Neural progenitor cell (in vitro differentiated cells): ENCODE measurements around the gene PHB1. TPM values are rescaled to one million over a fixed set of nuclear protein-coding genes. Genes with fewer than 3 reads are reported as not detected.

Experiments used
- DNase-seq: peaks from one replicate; pipeline ENCODE4 v3.0.0-alpha.2; 2016; ENCODE audit warnings: low spot score
- H2AFZ ChIP-seq: fragments of 200-600 bp; sonication (generic); replicated peaks from 2 replicates; pipeline ENCODE4 v1.6.1; 2016; ENCODE audit warnings: antibody characterized with exemption
- H3F3A ChIP-seq: fragments of 200-600 bp; sonication (generic); 2 replicates; pipeline ENCODE4 v1.6.1; 2016; ENCODE audit warnings: antibody characterized with exemption, low read depth
- H3K27ac ChIP-seq: fragments of 200-600 bp; sonication (generic); 2 replicates; pipeline ENCODE4 v1.5.1; 2016; ENCODE audit warnings: mild to moderate bottlenecking
- H3K27me3 ChIP-seq: fragments of 200-600 bp; sonication (generic); 2 replicates; pipeline ENCODE4 v1.6.1; 2016; ENCODE audit warnings: mild to moderate bottlenecking, moderate library complexity
- H3K36me3 ChIP-seq: fragments of 200-600 bp; sonication (generic); 2 replicates; pipeline ENCODE4 v1.5.1; 2016
- H3K4me1 ChIP-seq: fragments of 200-600 bp; sonication (generic); 2 replicates; pipeline ENCODE4 v1.6.1; 2016; ENCODE audit warnings: mixed run types
- H3K4me2 ChIP-seq: fragments of 200-600 bp; sonication (generic); 2 replicates; pipeline ENCODE4 v1.6.1; 2016
- H3K4me3 ChIP-seq: fragments of 200-600 bp; sonication (generic); 2 replicates; pipeline ENCODE4 v1.5.1; 2016
- H3K79me2 ChIP-seq: fragments of 200-600 bp; sonication (generic); 2 replicates; pipeline ENCODE4 v1.6.1; 2016; ENCODE audit warnings: low read depth
- H3K9ac ChIP-seq: fragments of 200-600 bp; sonication (generic); 2 replicates; pipeline ENCODE4 v1.6.1; 2016
- H3K9me3 ChIP-seq: fragments of 200-600 bp; sonication (generic); 2 replicates; pipeline ENCODE4 v1.5.1; 2016; ENCODE audit warnings: low read depth
- H4K20me1 ChIP-seq: fragments of 200-600 bp; sonication (generic); 2 replicates; pipeline ENCODE4 v1.6.1; 2016; ENCODE audit warnings: low read depth
- H3K27ac Mint-ChIP-seq: 3 replicates; pipeline ENCODE4 v1.8.0; 2021; ENCODE audit warnings: mixed read lengths
- H3K27me3 Mint-ChIP-seq: 2 replicates; pipeline ENCODE4 v1.8.0; 2022; ENCODE audit warnings: low read depth, mild to moderate bottlenecking, inconsistent platforms, moderate library complexity, mixed read lengths; ENCODE audit not compliant: insufficient read depth
- H3K36me3 Mint-ChIP-seq: 3 replicates; pipeline ENCODE4 v1.8.0; 2021; ENCODE audit warnings: mixed read lengths
- H3K4me1 Mint-ChIP-seq: 3 replicates; pipeline ENCODE4 v1.8.0; 2021; ENCODE audit warnings: mixed read lengths
- H3K4me3 Mint-ChIP-seq: 3 replicates; pipeline ENCODE4 v1.8.0; 2021; ENCODE audit warnings: mild to moderate bottlenecking, moderate library complexity, mixed read lengths
- H3K9me3 Mint-ChIP-seq: 3 replicates; pipeline ENCODE4 v1.8.0; 2020; ENCODE audit warnings: mixed read lengths
- CTCF ChIP-seq: fragments of 200-600 bp; sonication (generic); IDR thresholded peaks from 2 replicates; pipeline ENCODE4 v1.5.1; 2017; ENCODE audit warnings: antibody characterized with exemption, mild to moderate bottlenecking
- EZH2 ChIP-seq: fragments of 200-600 bp; sonication (generic); IDR thresholded peaks from 2 replicates; pipeline ENCODE4 v1.6.1; 2017; ENCODE audit warnings: antibody characterized with exemption, mild to moderate bottlenecking, moderate library complexity
- EZH2phosphoT487 ChIP-seq: fragments of 200-600 bp; sonication (generic); IDR thresholded peaks from 2 replicates; pipeline ENCODE4 v1.6.1; 2017; ENCODE audit warnings: antibody characterized with exemption
- total RNA-seq: library from RNA; depleted of rRNA; stranded (reverse); fragments of >200 nt; gene quantifications from 2 replicates; pipeline ENCODE4 v1.2.3, GENCODE V29; 2015; ENCODE audit warnings: low replicate concordance

Gene PHB1
- total RNA-seq, 1 donor from 2014 or later, result 126 TPM

GRCh38 chr17:49386373-49386772 is 28.3 kb downstream of the PHB1 start:
- H3K9me3 ChIP-seq, result no peaks in the 10 kb centered on the region
- Mint-ChIP-seq H3K36me3 (no peaks in the 10 kb centered on the region), H3K27me3 (peaks cover 12% of the 10 kb centered on the region), H3K27ac (no peak overlapping the region), H3K4me3 (no peak overlapping the region), H3K4me1 (peaks cover 9% of the 10 kb centered on the region), H3K9me3 (no peaks in the 10 kb centered on the region)
- H3K79me2 ChIP-seq, result no peaks in the 10 kb centered on the region
- H3K27ac ChIP-seq, result no peak overlapping the region
- H4K20me1 ChIP-seq, result no peaks in the 10 kb centered on the region
- no peak for DNase-seq
- no peak overlapping the region for H3K4me2 ChIP-seq
- H2AFZ ChIP-seq, result no peak overlapping the region
- no peak overlapping the region for H3K4me3 ChIP-seq
- H3K4me1 ChIP-seq, result no peaks in the 10 kb centered on the region
- no peaks in the 10 kb centered on the region for H3K27me3 ChIP-seq
- H3K36me3 ChIP-seq, result no peaks in the 10 kb centered on the region
- TF ChIP-seq EZH2phosphoT487 (no peak), CTCF (no peak), EZH2 (no peak)
- H3F3A ChIP-seq, result no peaks in the 10 kb centered on the region
- no peak overlapping the region for H3K9ac ChIP-seq

- no peaks in the 10 kb centered on the region for H3K9me3 ChIP-seq
- H3K4me1 ChIP-seq, result no peaks in the 10 kb centered on the region
- Mint-ChIP-seq H3K4me3 (no peak overlapping the region), H3K9me3 (no peaks in the 10 kb centered on the region), H3K27me3 (peaks cover 16% of the 10 kb centered on the region), H3K36me3 (no peaks in the 10 kb centered on the region), H3K4me1 (peaks cover 3% of the 10 kb centered on the region), H3K27ac (no peak overlapping the region)
- H3K27me3 ChIP-seq, result no peaks in the 10 kb centered on the region
- H3K27ac ChIP-seq, result no peak overlapping the region
- no peaks in the 10 kb centered on the region for H4K20me1 ChIP-seq
- no peak overlapping the region for H3K9ac ChIP-seq
- no peaks in the 10 kb centered on the region for H3K79me2 ChIP-seq
- no peak overlapping the region for H3K4me2 ChIP-seq
- H3K4me3 ChIP-seq, result no peak overlapping the region
- DNase-seq, result no peak
- no peaks in the 10 kb centered on the region for H3K36me3 ChIP-seq
- no peaks in the 10 kb centered on the region for H3F3A ChIP-seq
- TF ChIP-seq CTCF (no peak), EZH2phosphoT487 (no peak), EZH2 (no peak)
- H2AFZ ChIP-seq, result no peak overlapping the region
Measured at GRCh38 chr17:49384951-49385350, 29.7 kb downstream of the PHB1 start.

GRCh38 chr17:49383060-49383459 is 31.6 kb downstream of the PHB1 start:
- Mint-ChIP-seq H3K4me3 (no peak overlapping the region), H3K36me3 (peaks cover 3% of the 10 kb centered on the region), H3K27me3 (peaks cover 12% of the 10 kb centered on the region), H3K27ac (no peak overlapping the region), H3K9me3 (peaks cover 2% of the 10 kb centered on the region), H3K4me1 (no peaks in the 10 kb centered on the region)
- Histone ChIP-seq H4K20me1 (no peaks in the 10 kb centered on the region), H3K27ac (no peak overlapping the region), H3K4me1 (no peaks in the 10 kb centered on the region), H3K9me3 (no peaks in the 10 kb centered on the region), H3K27me3 (no peaks in the 10 kb centered on the region), H3K4me2 (no peak overlapping the region), H3K36me3 (no peaks in the 10 kb centered on the region), H2AFZ (no peak overlapping the region), H3K79me2 (no peaks in the 10 kb centered on the region), H3K4me3 (no peak overlapping the region), H3K9ac (no peak overlapping the region), H3F3A (no peaks in the 10 kb centered on the region)
- DNase-seq, result no peak
- TF ChIP-seq EZH2phosphoT487 (no peak), EZH2 (no peak)

- Histone ChIP-seq H3K4me3 (no peak overlapping the region), H2AFZ (no peak overlapping the region), H3K9ac (no peak overlapping the region), H3K27me3 (no peaks in the 10 kb centered on the region), H3K4me1 (no peaks in the 10 kb centered on the region), H3K36me3 (no peaks in the 10 kb centered on the region), H4K20me1 (no peaks in the 10 kb centered on the region), H3K9me3 (no peaks in the 10 kb centered on the region), H3K27ac (no peak overlapping the region), H3K4me2 (no peak overlapping the region), H3K79me2 (no peaks in the 10 kb centered on the region), H3F3A (no peaks in the 10 kb centered on the region)
- peaks cover 3% of the 10 kb centered on the region for H3K36me3 Mint-ChIP-seq
- no peak overlapping the region for H3K27ac Mint-ChIP-seq
- no peak for DNase-seq
- H3K4me3 Mint-ChIP-seq, result no peak overlapping the region
- H3K4me1 Mint-ChIP-seq, result no peaks in the 10 kb centered on the region
- TF ChIP-seq EZH2phosphoT487, result no peak
- peaks cover 12% of the 10 kb centered on the region for H3K27me3 Mint-ChIP-seq
- H3K9me3 Mint-ChIP-seq, result peaks cover 2% of the 10 kb centered on the region
Measured at GRCh38 chr17:49382556-49382955, 32.1 kb downstream of the PHB1 start.
